WTC11 (cell line): ENCODE data around the gene VILL. TPM values are rescaled to one million over a fixed set of nuclear protein-coding genes. Genes with fewer than 3 reads are reported as not detected.

Experiments
- ATAC-seq: fragments of 200-7000 bp; cut with Tn5 transposase; 2 replicates; pipeline ENCODE4 v1.10.0; 2021; ENCODE audit warnings: mild to moderate bottlenecking, moderate library complexity
- CTCF ChIA-PET: fragments of 300-600 bp; sonication (Branson Sonifier 250); formaldehyde crosslinking; loops from one replicate; lab custom pipeline; 2021; ENCODE audit warnings: antibody characterized with exemption; lab: Charles Lee
- POLR2A ChIA-PET: fragments of 350-600 bp; sonication (Branson Sonifier 250); formaldehyde crosslinking; loops from one replicate; lab custom pipeline; 2021; ENCODE audit warnings: antibody characterized with exemption; lab: Charles Lee
- DNase-seq: peaks from one replicate; pipeline ENCODE4 v3.0.0; 2021; ENCODE audit warnings: low spot score
- H3K27ac Mint-ChIP-seq: 2 replicates; pipeline ENCODE4 v1.8.0; 2021; ENCODE audit warnings: mixed read lengths
- H3K27me3 Mint-ChIP-seq: 2 replicates; pipeline ENCODE4 v1.8.0; 2021; ENCODE audit warnings: low read depth, mild to moderate bottlenecking, moderate library complexity, mixed read lengths
- H3K36me3 Mint-ChIP-seq: 2 replicates; pipeline ENCODE4 v1.8.0; 2021; ENCODE audit warnings: mixed read lengths
- H3K4me1 Mint-ChIP-seq: 2 replicates; pipeline ENCODE4 v1.8.0; 2022; ENCODE audit warnings: mixed read lengths
- H3K4me3 Mint-ChIP-seq: 2 replicates; pipeline ENCODE4 v1.8.0; 2021; ENCODE audit warnings: mild to moderate bottlenecking, moderate library complexity, mixed read lengths
- H3K9me3 Mint-ChIP-seq: 2 replicates; pipeline ENCODE4 v1.8.0; 2021; ENCODE audit warnings: mixed read lengths
- CREB1 ChIP-seq: sonication (generic); formaldehyde crosslinking; IDR thresholded peaks from 2 replicates; pipeline ENCODE4 v1.8.0; 2023; ENCODE audit warnings: mild to moderate bottlenecking, missing genetic modification reagents
- CREM ChIP-seq: sonication (generic); formaldehyde crosslinking; IDR thresholded peaks from 2 replicates; pipeline ENCODE4 v1.8.1; 2022; ENCODE audit warnings: mild to moderate bottlenecking, missing genetic modification reagents, moderate library complexity
- JUN ChIP-seq: sonication (generic); formaldehyde crosslinking; IDR thresholded peaks from 2 replicates; pipeline ENCODE4 v1.8.0; 2023; ENCODE audit warnings: mild to moderate bottlenecking, missing genetic modification reagents
- MXD4 ChIP-seq: fragments of 250-450 bp; sonication (Bioruptor Pico); IDR thresholded peaks from 2 replicates; pipeline ENCODE4 v1.8.0; 2021; ENCODE audit warnings: mild to moderate bottlenecking, moderate library complexity, borderline replicate concordance
- NFATC4 ChIP-seq: fragments of 250-450 bp; sonication (Bioruptor Pico); IDR thresholded peaks from 2 replicates; pipeline ENCODE4 v1.9.0; 2021; ENCODE audit warnings: mild to moderate bottlenecking
- TEAD1 ChIP-seq: sonication (generic); formaldehyde crosslinking; IDR thresholded peaks from 2 replicates; pipeline ENCODE4 v1.8.0; 2022; ENCODE audit warnings: mild to moderate bottlenecking, missing genetic modification reagents
- TEAD4 ChIP-seq: sonication (generic); formaldehyde crosslinking; IDR thresholded peaks from 2 replicates; pipeline ENCODE4 v1.8.0; 2022; ENCODE audit warnings: mild to moderate bottlenecking, missing genetic modification reagents
- ZNF219 ChIP-seq: sonication (generic); formaldehyde crosslinking; IDR thresholded peaks from 2 replicates; pipeline ENCODE4 v1.8.0; 2023; ENCODE audit warnings: missing genetic modification reagents, mild to moderate bottlenecking, borderline replicate concordance
- ZNF423 ChIP-seq: fragments of 250-450 bp; sonication (Bioruptor Pico); IDR thresholded peaks from 2 replicates; pipeline ENCODE4 v2.1.2; 2022; ENCODE audit warnings: mild to moderate bottlenecking, moderate library complexity
- total RNA-seq: library from RNA; stranded (reverse); gene quantifications from 3 replicates; pipeline ENCODE4 v1.2.3, GENCODE V29; 2021
- TF ChIP-seq, protein P1 (sequence below): sonication (generic); formaldehyde crosslinking; IDR thresholded peaks from 2 replicates; pipeline ENCODE4 v1.8.1; 2022; ENCODE audit warnings: mild to moderate bottlenecking, moderate library complexity, missing genetic modification reagents
- TF ChIP-seq, protein P2 (sequence below): sonication (generic); formaldehyde crosslinking; IDR thresholded peaks from 2 replicates; pipeline ENCODE4 v1.8.1; 2022; ENCODE audit warnings: low read depth, missing genetic modification reagents, borderline replicate concordance
- TF ChIP-seq, protein P3 (sequence below): sonication (generic); formaldehyde crosslinking; IDR thresholded peaks from 2 replicates; pipeline ENCODE4 v1.8.1; 2023; ENCODE audit warnings: mild to moderate bottlenecking, missing genetic modification reagents
- TF ChIP-seq, protein P4 (sequence below): sonication (generic); formaldehyde crosslinking; IDR thresholded peaks from 2 replicates; pipeline ENCODE4 v1.8.0; 2022; ENCODE audit warnings: mild to moderate bottlenecking, missing genetic modification reagents
- TF ChIP-seq, protein P5 (sequence below): sonication (generic); formaldehyde crosslinking; IDR thresholded peaks from 2 replicates; pipeline ENCODE4 v1.8.1; 2023; ENCODE audit warnings: mild to moderate bottlenecking, missing genetic modification reagents, moderate library complexity
- TF ChIP-seq, protein P6 (sequence below): sonication (generic); formaldehyde crosslinking; IDR thresholded peaks from 2 replicates; pipeline ENCODE4 v1.8.0; 2022; ENCODE audit warnings: mild to moderate bottlenecking, missing genetic modification reagents
- TF ChIP-seq, protein P7 (sequence below): fragments of 250-450 bp; sonication (Bioruptor Pico); conservative IDR thresholded peaks from 2 replicates; pipeline ENCODE4 v1.9.0; 2021; ENCODE audit warnings: mild to moderate bottlenecking
- TF ChIP-seq, protein P8 (sequence below): sonication (generic); formaldehyde crosslinking; IDR thresholded peaks from 2 replicates; pipeline ENCODE4 v1.8.0; 2023; ENCODE audit warnings: missing genetic modification reagents, mild to moderate bottlenecking, borderline replicate concordance
- TF ChIP-seq, protein P9 (sequence below): sonication (generic); formaldehyde crosslinking; IDR thresholded peaks from 2 replicates; pipeline ENCODE4 v1.8.0; 2022; ENCODE audit warnings: mild to moderate bottlenecking, missing genetic modification reagents

The VILL gene
- total RNA-seq, 1 experiment from 2014 or later: 4.7 TPM

DNA sequence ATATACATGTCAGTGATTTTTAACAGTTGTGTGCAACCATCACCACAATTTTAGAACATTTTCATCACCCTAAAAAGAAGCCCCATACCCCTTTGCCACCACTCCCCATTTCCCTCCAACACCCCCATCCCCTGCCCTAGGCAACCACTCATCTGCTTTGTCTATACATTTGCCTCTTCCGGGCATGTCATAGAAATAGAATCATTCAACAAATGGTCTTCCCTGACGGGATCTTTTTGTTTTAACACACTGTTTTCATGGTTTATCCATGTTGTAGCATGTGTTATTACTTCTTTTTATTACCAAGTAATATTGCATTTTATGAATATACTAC lies 4.0 kb downstream of the VILL start (continued):
- TF ChIP-seq, protein P1, sequence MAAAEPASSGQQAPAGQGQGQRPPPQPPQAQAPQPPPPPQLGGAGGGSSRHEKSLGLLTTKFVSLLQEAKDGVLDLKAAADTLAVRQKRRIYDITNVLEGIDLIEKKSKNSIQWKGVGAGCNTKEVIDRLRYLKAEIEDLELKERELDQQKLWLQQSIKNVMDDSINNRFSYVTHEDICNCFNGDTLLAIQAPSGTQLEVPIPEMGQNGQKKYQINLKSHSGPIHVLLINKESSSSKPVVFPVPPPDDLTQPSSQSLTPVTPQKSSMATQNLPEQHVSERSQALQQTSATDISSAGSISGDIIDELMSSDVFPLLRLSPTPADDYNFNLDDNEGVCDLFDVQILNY: no peak
- TF ChIP-seq ZNF423 (CRISPR knock-in tag): no peak
- TF ChIP-seq, protein P2, sequence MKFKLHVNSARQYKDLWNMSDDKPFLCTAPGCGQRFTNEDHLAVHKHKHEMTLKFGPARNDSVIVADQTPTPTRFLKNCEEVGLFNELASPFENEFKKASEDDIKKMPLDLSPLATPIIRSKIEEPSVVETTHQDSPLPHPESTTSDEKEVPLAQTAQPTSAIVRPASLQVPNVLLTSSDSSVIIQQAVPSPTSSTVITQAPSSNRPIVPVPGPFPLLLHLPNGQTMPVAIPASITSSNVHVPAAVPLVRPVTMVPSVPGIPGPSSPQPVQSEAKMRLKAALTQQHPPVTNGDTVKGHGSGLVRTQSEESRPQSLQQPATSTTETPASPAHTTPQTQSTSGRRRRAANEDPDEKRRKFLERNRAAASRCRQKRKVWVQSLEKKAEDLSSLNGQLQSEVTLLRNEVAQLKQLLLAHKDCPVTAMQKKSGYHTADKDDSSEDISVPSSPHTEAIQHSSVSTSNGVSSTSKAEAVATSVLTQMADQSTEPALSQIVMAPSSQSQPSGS (CRISPR knock-in tag): no peak

DNA sequence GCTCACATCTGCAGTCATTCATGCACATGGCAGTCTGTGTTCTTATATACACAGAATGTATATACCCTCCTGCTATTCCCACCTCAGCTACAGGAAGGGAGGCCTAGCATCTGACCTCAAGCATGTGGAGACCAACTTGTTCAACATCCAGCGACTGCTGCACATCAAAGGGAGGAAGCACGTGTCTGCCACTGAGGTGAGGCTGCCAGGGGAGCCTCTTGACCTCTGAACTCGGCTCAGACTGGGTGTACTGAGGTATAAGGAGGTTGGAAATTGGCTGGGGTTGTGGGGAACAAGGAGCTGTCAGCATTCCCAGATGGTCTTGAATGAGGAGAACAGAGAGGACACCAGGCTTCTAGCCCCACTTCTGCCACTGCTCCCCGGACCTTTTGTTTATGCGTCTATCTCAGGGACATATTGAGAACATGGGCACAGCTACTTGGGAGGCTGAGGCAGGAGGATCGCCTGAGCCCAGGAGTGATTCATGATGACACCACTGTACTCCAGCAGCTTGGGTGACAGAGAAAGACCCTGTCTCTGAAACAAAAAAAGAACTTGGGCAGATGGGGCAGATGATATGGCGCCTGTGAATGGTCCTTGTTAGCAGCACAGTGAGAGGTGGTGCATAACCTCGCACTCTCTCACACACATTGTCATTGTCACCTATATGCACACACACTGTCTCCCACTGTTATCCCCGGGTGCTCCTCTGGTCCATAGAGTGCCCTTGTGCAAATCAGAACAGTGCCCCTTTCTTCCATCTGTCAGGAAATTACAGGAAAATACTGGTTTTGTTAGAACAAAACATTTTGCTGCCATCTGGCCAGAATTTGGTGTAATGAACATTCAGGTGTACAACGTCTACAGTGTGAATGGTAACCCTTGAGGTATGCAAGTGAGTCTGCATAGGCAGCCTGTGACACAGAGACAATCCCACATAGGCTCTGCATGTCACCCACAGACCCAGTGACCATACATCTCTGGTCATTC lies 5.4 kb downstream of the VILL start:
- Mint-ChIP-seq H3K36me3 (peaks cover 2% of the 10 kb centered on the region; the same call in 1 of the 2 replicates), H3K27me3 (peaks cover 29% of the 10 kb centered on the region)
- TF ChIP-seq, protein P3, sequence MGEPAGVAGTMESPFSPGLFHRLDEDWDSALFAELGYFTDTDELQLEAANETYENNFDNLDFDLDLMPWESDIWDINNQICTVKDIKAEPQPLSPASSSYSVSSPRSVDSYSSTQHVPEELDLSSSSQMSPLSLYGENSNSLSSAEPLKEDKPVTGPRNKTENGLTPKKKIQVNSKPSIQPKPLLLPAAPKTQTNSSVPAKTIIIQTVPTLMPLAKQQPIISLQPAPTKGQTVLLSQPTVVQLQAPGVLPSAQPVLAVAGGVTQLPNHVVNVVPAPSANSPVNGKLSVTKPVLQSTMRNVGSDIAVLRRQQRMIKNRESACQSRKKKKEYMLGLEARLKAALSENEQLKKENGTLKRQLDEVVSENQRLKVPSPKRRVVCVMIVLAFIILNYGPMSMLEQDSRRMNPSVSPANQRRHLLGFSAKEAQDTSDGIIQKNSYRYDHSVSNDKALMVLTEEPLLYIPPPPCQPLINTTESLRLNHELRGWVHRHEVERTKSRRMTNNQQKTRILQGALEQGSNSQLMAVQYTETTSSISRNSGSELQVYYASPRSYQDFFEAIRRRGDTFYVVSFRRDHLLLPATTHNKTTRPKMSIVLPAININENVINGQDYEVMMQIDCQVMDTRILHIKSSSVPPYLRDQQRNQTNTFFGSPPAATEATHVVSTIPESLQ: no peak
- no peak for TF ChIP-seq CREB1
- TF ChIP-seq MXD4 (CRISPR knock-in tag): no peak
- TF ChIP-seq, protein P4, sequence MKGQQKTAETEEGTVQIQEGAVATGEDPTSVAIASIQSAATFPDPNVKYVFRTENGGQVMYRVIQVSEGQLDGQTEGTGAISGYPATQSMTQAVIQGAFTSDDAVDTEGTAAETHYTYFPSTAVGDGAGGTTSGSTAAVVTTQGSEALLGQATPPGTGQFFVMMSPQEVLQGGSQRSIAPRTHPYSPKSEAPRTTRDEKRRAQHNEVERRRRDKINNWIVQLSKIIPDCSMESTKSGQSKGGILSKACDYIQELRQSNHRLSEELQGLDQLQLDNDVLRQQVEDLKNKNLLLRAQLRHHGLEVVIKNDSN: no peak
- no peak for TF ChIP-seq JUN
- TF ChIP-seq NFATC4 (CRISPR knock-in tag): no peak
- TF ChIP-seq CREM: no peak
- TF ChIP-seq, protein P5, sequence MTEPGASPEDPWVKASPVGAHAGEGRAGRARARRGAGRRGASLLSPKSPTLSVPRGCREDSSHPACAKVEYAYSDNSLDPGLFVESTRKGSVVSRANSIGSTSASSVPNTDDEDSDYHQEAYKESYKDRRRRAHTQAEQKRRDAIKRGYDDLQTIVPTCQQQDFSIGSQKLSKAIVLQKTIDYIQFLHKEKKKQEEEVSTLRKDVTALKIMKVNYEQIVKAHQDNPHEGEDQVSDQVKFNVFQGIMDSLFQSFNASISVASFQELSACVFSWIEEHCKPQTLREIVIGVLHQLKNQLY (CRISPR knock-in tag): no peak
- TF ChIP-seq, protein P6, sequence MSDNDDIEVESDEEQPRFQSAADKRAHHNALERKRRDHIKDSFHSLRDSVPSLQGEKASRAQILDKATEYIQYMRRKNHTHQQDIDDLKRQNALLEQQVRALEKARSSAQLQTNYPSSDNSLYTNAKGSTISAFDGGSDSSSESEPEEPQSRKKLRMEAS (CRISPR knock-in tag): no peak
- TF ChIP-seq TEAD1 (CRISPR knock-in tag): no peak
- TF ChIP-seq ZNF219 (CRISPR knock-in tag): no peak
- TF ChIP-seq, protein P7, sequence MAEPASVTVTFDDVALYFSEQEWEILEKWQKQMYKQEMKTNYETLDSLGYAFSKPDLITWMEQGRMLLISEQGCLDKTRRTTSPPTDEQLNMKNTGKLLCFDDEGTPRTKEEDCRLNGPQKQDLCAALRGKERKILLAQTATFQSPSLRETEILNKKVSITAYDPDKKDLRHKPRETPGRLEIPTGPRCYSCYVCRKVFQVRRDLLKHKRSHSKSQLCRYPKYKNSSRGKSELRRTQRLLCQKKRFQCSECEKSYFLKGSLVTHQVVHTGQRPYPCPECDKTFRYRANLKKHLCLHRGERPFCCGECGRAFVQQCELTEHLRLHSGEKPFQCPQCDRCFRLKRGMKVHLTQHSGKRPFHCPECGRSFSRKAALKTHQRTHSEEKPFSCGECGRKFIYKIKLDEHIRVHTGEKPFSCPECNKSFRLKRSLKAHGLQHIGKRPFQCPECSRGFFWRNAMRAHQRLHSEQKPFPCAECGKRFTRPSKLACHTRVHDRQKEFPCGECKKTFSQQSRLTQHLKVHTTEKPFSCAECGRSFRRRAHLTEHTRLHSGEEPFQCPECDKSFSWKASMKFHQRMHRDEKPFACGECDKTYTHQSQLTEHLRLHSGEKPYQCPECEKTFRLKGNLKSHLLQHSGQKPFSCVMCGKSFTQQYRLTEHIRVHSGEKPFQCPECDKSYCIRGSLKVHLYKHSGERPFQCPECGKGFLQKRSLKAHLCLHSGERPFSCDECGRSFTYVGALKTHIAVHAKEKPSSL (CRISPR knock-in tag): no peak
- TF ChIP-seq, protein P8, sequence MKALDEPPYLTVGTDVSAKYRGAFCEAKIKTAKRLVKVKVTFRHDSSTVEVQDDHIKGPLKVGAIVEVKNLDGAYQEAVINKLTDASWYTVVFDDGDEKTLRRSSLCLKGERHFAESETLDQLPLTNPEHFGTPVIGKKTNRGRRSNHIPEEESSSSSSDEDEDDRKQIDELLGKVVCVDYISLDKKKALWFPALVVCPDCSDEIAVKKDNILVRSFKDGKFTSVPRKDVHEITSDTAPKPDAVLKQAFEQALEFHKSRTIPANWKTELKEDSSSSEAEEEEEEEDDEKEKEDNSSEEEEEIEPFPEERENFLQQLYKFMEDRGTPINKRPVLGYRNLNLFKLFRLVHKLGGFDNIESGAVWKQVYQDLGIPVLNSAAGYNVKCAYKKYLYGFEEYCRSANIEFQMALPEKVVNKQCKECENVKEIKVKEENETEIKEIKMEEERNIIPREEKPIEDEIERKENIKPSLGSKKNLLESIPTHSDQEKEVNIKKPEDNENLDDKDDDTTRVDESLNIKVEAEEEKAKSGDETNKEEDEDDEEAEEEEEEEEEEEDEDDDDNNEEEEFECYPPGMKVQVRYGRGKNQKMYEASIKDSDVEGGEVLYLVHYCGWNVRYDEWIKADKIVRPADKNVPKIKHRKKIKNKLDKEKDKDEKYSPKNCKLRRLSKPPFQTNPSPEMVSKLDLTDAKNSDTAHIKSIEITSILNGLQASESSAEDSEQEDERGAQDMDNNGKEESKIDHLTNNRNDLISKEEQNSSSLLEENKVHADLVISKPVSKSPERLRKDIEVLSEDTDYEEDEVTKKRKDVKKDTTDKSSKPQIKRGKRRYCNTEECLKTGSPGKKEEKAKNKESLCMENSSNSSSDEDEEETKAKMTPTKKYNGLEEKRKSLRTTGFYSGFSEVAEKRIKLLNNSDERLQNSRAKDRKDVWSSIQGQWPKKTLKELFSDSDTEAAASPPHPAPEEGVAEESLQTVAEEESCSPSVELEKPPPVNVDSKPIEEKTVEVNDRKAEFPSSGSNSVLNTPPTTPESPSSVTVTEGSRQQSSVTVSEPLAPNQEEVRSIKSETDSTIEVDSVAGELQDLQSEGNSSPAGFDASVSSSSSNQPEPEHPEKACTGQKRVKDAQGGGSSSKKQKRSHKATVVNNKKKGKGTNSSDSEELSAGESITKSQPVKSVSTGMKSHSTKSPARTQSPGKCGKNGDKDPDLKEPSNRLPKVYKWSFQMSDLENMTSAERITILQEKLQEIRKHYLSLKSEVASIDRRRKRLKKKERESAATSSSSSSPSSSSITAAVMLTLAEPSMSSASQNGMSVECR (CRISPR knock-in tag): no peak
- TF ChIP-seq, protein P9, sequence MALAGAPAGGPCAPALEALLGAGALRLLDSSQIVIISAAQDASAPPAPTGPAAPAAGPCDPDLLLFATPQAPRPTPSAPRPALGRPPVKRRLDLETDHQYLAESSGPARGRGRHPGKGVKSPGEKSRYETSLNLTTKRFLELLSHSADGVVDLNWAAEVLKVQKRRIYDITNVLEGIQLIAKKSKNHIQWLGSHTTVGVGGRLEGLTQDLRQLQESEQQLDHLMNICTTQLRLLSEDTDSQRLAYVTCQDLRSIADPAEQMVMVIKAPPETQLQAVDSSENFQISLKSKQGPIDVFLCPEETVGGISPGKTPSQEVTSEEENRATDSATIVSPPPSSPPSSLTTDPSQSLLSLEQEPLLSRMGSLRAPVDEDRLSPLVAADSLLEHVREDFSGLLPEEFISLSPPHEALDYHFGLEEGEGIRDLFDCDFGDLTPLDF (CRISPR knock-in tag): no peak
- TF ChIP-seq TEAD4: no peak
- TF ChIP-seq, all 79 proteins: peak for 0
- ChIA-PET CTCF (interaction anchor here (0.7 to 1.9 kb wide), 30 partner anchors 10 to 655 kb away, joined by 3 to 39 read pairs (median 4); partner anchors contain the start of genes DLEC1, OXSR1 and PLCD1), POLR2A (interaction anchor here (1.0 kb wide), 1 partner anchor 22 kb away, joined by 3 read pairs; no protein-coding TSS in a partner anchor)
- Mint-ChIP-seq H3K27ac (no peak overlapping the region), H3K9me3 (no peaks in the 10 kb centered on the region), H3K4me1 (peaks cover 27% of the 10 kb centered on the region), H3K4me3 (no peak overlapping the region; the same call in 1 of the 2 replicates)
- ATAC-seq (no peak), DNase-seq (peak; percentile 5)
